OCI-LY3 (cell line): ENCODE results near the gene CDC40.

ENCODE experiments used
- H2AFZ ChIP-seq: fragments of 200-600, 300-600 bp; shearing (Covaris generic); 2 replicates; pipeline ENCODE4 v1.6.0; 2014; ENCODE audit warnings: antibody characterized with exemption, low read depth, low read length
- H3K27ac ChIP-seq: fragments of 200-600, 300-600 bp; sonication (generic); 2 replicates; pipeline ENCODE4 v1.5.1; 2014; ENCODE audit warnings: mild to moderate bottlenecking, low read length, moderate library complexity, mixed read lengths
- H3K27me3 ChIP-seq: fragments of 200-600, 300-600 bp; sonication (generic); 2 replicates; pipeline ENCODE4 v1.6.1; 2014; ENCODE audit warnings: low read depth, low read length, mixed read lengths
- H3K36me3 ChIP-seq: fragments of 200-600, 300-600 bp; sonication (generic); replicated peaks from 2 replicates; pipeline ENCODE3; 2014; ENCODE audit warnings: low read depth, low read length, mixed read lengths
- H3K4me1 ChIP-seq: fragments of 300-600, 200-600 bp; sonication (generic); 2 replicates; pipeline ENCODE4 v1.6.1; 2014; ENCODE audit warnings: low read length, mixed read lengths
- H3K4me2 ChIP-seq: fragments of 200-600, 300-600 bp; sonication (generic); 2 replicates; pipeline ENCODE4 v1.6.1; 2014; ENCODE audit warnings: low read length, mixed read lengths
- H3K4me3 ChIP-seq: fragments of 300-600, 200-600 bp; sonication (generic); 2 replicates; pipeline ENCODE4 v1.5.1; 2014; ENCODE audit warnings: antibody characterized with exemption, mild to moderate bottlenecking, low read length, moderate library complexity
- H3K79me2 ChIP-seq: fragments of 300-600, 200-600 bp; shearing (Covaris generic); 2 replicates; pipeline ENCODE4 v1.6.1; 2014; ENCODE audit warnings: mild to moderate bottlenecking, low read length, mixed read lengths
- H3K9ac ChIP-seq: fragments of 300-600, 200-600 bp; shearing (Covaris generic); 2 replicates; pipeline ENCODE4 v1.6.0; 2014; ENCODE audit warnings: mild to moderate bottlenecking, low read length, moderate library complexity
- H3K9me3 ChIP-seq: fragments of 200-600, 300-600 bp; shearing (Covaris generic); 2 replicates; pipeline ENCODE4 v1.6.1; 2014; ENCODE audit warnings: low read length, mixed read lengths; ENCODE audit not compliant: insufficient read depth
- H4K20me1 ChIP-seq: fragments of 200-600, 300-600 bp; sonication (generic); 2 replicates; pipeline ENCODE4 v1.6.1; 2016; ENCODE audit warnings: low read length, mixed read lengths; ENCODE audit not compliant: insufficient read depth
- EZH2phosphoT487 ChIP-seq: fragments of 200-600 bp; shearing (Covaris generic); IDR thresholded peaks from 2 replicates; pipeline ENCODE4 v1.6.1; 2018; ENCODE audit warnings: antibody characterized with exemption, mixed run types, low read depth
- TF ChIP-seq, protein P1 (sequence below): fragments of 200-600, 300-600 bp; sonication (generic); IDR thresholded peaks from 2 replicates; pipeline ENCODE4 v1.5.1; 2014; ENCODE audit warnings: antibody characterized with exemption, low read length, low read depth

The CDC40 gene

DNA sequence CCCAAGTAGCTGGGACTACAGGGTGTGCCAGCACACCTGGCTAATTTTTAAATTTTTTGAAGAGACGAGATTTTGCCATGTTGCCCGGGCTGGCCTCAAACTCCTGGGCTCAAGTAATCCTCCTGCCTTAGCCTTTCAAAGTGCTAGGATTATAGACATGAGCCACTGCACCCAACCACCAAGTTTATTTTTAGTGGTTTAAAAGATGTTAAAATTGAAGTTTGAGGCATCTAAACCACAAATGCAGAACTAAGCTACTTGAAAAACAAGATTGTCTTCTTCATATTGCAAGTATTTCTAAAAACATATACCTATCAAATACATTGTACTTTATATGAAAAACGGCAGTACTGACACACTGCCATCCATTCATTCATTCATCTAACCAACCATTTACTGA is 32.4 kb upstream of the CDC40 start:
- no peaks in the 10 kb centered on the region for H3K9me3 ChIP-seq
- H3K4me2 ChIP-seq: no peak overlapping the region
- 0 out of 2 replicates have a peak, but pooled peaks cover 7% of the 10 kb centered on the region for H3K4me1 ChIP-seq
- H3K27me3 ChIP-seq: no peaks in the 10 kb centered on the region
- H2AFZ ChIP-seq: no peak overlapping the region
- H3K9ac ChIP-seq: no peak overlapping the region
- no peaks in the 10 kb centered on the region for H4K20me1 ChIP-seq
- no peaks in the 10 kb centered on the region for H3K79me2 ChIP-seq
- TF ChIP-seq, protein P1, sequence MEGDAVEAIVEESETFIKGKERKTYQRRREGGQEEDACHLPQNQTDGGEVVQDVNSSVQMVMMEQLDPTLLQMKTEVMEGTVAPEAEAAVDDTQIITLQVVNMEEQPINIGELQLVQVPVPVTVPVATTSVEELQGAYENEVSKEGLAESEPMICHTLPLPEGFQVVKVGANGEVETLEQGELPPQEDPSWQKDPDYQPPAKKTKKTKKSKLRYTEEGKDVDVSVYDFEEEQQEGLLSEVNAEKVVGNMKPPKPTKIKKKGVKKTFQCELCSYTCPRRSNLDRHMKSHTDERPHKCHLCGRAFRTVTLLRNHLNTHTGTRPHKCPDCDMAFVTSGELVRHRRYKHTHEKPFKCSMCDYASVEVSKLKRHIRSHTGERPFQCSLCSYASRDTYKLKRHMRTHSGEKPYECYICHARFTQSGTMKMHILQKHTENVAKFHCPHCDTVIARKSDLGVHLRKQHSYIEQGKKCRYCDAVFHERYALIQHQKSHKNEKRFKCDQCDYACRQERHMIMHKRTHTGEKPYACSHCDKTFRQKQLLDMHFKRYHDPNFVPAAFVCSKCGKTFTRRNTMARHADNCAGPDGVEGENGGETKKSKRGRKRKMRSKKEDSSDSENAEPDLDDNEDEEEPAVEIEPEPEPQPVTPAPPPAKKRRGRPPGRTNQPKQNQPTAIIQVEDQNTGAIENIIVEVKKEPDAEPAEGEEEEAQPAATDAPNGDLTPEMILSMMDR: no peak
- TF ChIP-seq EZH2phosphoT487: no peak
- no peak overlapping the region for H3K27ac ChIP-seq
- H3K36me3 ChIP-seq: no peaks in the 10 kb centered on the region
- no peak overlapping the region for H3K4me3 ChIP-seq

DNA sequence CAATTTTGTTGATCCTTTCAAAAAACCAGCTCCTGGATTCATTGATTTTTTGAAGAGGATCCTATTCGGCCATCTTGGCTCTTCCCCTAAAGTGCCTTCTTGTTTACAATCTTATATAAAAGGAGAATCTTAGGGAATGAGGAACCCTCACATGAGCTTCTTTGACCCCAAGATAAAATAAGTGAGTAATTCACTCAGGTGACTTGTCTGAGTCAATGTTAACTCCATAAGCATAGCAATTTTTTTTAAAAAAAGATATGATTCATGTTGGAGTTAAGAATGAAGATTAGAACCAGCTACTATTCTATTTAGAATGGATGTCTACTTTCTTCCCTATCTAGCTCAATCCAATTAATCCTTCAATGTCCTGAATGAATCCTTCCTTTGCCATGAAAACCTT is 21.7 kb upstream of the CDC40 start:
- Histone ChIP-seq H4K20me1 (no peaks in the 10 kb centered on the region), H3K4me3 (no peak overlapping the region), H3K27me3 (no peaks in the 10 kb centered on the region), H3K36me3 (no peaks in the 10 kb centered on the region), H3K79me2 (no peaks in the 10 kb centered on the region; the same call in 1 of the 2 replicates), H3K27ac (no peak overlapping the region), H3K4me2 (no peak overlapping the region), H2AFZ (no peak overlapping the region), H3K9me3 (no peaks in the 10 kb centered on the region), H3K9ac (no peak overlapping the region), H3K4me1 (peaks cover 9% of the 10 kb centered on the region)
- no peak for TF ChIP-seq EZH2phosphoT487
- TF ChIP-seq, protein P1: no peak

DNA sequence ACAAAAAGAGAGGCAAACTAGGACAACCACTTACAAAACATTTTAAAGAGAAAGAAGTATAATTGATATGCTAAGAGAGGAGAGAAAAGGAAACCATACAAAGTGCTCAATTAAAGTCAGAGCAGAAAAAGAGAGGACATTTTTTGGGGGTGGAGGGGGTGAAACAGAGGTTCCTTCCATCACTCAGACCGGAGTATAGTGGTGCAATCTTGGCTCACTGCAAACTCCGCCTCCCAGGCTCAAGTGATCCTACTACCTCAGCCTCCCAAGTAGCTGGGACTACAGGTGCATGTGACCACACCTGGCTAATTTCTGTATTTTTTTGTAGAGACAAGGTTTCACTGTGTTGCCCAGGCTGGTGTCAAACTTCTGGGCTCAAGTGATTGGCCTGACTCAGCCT is 10.1 kb upstream of the CDC40 start:
- Histone ChIP-seq H3K79me2 (peaks cover 9% of the 10 kb centered on the region), H3K4me2 (no peak overlapping the region)

DNA sequence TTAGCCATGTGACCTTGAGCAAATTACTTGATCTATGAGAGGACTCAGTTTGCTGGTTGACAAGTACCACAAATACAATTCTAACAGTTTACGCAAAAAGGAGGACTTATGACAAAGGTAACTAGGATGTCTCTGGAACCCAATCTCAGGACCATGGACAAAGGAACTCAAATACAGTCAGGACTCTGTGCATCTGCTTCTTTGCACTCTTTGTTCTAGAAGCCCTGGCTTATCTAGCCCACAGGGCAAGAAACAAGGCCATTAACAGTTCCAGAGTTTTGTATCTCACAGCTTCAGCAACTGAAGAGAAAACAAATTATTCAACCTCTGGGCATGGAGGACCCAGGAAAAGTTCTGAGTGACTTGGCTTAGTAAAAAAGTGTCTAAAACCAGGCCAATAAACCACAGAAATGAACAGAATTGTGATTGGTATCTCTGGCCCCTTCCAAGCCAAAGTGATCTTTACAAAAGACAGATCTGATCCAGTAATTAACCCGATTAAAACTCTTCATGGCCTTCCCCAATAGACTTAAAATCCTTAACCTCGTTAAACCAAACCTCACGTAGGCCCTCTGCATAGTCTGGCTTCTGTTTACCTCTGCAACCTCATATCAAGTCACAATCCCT is 6.6 kb upstream of the CDC40 start:
- Histone ChIP-seq H3K9ac (no peak overlapping the region), H3K4me3 (no peak overlapping the region), H3K27me3 (no peaks in the 10 kb centered on the region), H3K36me3 (no peaks in the 10 kb centered on the region), H3K9me3 (no peaks in the 10 kb centered on the region), H3K79me2 (peaks cover 9% of the 10 kb centered on the region), H3K27ac (no peak overlapping the region), H2AFZ (no peak overlapping the region), H4K20me1 (no peaks in the 10 kb centered on the region), H3K4me2 (no peak overlapping the region), H3K4me1 (0 out of 2 replicates have a peak, but pooled peaks cover 4% of the 10 kb centered on the region)
- TF ChIP-seq, protein P1: no peak
- no peak for TF ChIP-seq EZH2phosphoT487

More for the DNA sequence above, 10.1 kb upstream of the CDC40 start:
- Histone ChIP-seq H3K9me3 (no peaks in the 10 kb centered on the region), H3K4me1 (no peaks in the 10 kb centered on the region), H3K27ac (no peak overlapping the region), H4K20me1 (no peaks in the 10 kb centered on the region), H3K4me3 (no peak overlapping the region), H2AFZ (no peak overlapping the region), H3K36me3 (no peaks in the 10 kb centered on the region), H3K9ac (no peak overlapping the region), H3K27me3 (no peaks in the 10 kb centered on the region)
- TF ChIP-seq, protein P1: no peak
- no peak for TF ChIP-seq EZH2phosphoT487
